Measurements from ENCODE around the gene MDH1B. TPM values are rescaled to one million over a fixed set of nuclear protein-coding genes. Genes with fewer than 3 reads are reported as not detected.

MDH1B gene
- total RNA-seq, 1 experiment from 2014 or later: 1.9 TPM

DNA sequence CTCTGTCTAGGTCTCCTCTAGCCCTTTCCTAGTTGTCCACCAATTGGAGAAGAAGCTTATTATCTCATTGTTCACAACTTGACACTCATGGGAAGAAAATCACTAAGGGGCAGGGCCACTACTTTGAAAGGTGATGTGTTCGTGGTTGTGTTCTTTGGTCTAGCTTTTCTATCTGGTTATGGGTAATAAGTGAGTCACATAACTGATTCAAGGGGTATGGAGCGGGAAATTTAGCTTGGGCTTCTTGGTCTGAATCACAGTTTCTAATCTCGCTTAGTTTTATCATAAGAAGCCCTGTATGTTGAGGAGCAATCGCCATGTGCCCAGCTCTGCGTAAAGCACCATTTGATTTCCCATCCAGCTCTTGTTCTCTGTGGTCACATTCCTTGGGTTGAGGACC, 28.2 kb downstream of the MDH1B start:
- POLR2A ChIA-PET: no interaction called here
- Mint-ChIP-seq H3K9me3 (no peaks in the 10 kb centered on the region), H3K27me3 (ENCODE audit: low read depth) (no peaks in the 10 kb centered on the region), H3K4me3 (no peak overlapping the region), H3K36me3 (no peaks in the 10 kb centered on the region), H3K4me1 (no peaks in the 10 kb centered on the region), H3K27ac (no peak overlapping the region)
- TF ChIP-seq SMAD3 (CRISPR knock-in tag; IDR thresholded peaks at IDR 0.05; ENCODE audit: borderline replicate concordance) (no peak), TP53 (CRISPR knock-in tag; IDR thresholded peaks at IDR 0.05) (no peak), OVOL2 (CRISPR knock-in tag; IDR thresholded peaks at IDR 0.05; ENCODE audit: borderline replicate concordance) (no peak), ZNF232 (CRISPR knock-in tag; IDR thresholded peaks at IDR 0.05) (no peak), IRF2 (CRISPR knock-in tag; IDR thresholded peaks at IDR 0.05; ENCODE audit: borderline replicate concordance, low read depth) (no peak), TCF7 (CRISPR knock-in tag; IDR thresholded peaks at IDR 0.05; ENCODE audit: low read depth) (no peak)
- TF ChIP-seq, protein P1, sequence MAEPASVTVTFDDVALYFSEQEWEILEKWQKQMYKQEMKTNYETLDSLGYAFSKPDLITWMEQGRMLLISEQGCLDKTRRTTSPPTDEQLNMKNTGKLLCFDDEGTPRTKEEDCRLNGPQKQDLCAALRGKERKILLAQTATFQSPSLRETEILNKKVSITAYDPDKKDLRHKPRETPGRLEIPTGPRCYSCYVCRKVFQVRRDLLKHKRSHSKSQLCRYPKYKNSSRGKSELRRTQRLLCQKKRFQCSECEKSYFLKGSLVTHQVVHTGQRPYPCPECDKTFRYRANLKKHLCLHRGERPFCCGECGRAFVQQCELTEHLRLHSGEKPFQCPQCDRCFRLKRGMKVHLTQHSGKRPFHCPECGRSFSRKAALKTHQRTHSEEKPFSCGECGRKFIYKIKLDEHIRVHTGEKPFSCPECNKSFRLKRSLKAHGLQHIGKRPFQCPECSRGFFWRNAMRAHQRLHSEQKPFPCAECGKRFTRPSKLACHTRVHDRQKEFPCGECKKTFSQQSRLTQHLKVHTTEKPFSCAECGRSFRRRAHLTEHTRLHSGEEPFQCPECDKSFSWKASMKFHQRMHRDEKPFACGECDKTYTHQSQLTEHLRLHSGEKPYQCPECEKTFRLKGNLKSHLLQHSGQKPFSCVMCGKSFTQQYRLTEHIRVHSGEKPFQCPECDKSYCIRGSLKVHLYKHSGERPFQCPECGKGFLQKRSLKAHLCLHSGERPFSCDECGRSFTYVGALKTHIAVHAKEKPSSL (CRISPR knock-in tag; conservative IDR thresholded peaks at IDR 0.05): no peak
- TF ChIP-seq, protein P2, sequence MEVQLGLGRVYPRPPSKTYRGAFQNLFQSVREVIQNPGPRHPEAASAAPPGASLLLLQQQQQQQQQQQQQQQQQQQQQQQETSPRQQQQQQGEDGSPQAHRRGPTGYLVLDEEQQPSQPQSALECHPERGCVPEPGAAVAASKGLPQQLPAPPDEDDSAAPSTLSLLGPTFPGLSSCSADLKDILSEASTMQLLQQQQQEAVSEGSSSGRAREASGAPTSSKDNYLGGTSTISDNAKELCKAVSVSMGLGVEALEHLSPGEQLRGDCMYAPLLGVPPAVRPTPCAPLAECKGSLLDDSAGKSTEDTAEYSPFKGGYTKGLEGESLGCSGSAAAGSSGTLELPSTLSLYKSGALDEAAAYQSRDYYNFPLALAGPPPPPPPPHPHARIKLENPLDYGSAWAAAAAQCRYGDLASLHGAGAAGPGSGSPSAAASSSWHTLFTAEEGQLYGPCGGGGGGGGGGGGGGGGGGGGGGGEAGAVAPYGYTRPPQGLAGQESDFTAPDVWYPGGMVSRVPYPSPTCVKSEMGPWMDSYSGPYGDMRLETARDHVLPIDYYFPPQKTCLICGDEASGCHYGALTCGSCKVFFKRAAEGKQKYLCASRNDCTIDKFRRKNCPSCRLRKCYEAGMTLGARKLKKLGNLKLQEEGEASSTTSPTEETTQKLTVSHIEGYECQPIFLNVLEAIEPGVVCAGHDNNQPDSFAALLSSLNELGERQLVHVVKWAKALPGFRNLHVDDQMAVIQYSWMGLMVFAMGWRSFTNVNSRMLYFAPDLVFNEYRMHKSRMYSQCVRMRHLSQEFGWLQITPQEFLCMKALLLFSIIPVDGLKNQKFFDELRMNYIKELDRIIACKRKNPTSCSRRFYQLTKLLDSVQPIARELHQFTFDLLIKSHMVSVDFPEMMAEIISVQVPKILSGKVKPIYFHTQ (CRISPR knock-in tag; IDR thresholded peaks at IDR 0.05): no peak
- TF ChIP-seq, protein P3, sequence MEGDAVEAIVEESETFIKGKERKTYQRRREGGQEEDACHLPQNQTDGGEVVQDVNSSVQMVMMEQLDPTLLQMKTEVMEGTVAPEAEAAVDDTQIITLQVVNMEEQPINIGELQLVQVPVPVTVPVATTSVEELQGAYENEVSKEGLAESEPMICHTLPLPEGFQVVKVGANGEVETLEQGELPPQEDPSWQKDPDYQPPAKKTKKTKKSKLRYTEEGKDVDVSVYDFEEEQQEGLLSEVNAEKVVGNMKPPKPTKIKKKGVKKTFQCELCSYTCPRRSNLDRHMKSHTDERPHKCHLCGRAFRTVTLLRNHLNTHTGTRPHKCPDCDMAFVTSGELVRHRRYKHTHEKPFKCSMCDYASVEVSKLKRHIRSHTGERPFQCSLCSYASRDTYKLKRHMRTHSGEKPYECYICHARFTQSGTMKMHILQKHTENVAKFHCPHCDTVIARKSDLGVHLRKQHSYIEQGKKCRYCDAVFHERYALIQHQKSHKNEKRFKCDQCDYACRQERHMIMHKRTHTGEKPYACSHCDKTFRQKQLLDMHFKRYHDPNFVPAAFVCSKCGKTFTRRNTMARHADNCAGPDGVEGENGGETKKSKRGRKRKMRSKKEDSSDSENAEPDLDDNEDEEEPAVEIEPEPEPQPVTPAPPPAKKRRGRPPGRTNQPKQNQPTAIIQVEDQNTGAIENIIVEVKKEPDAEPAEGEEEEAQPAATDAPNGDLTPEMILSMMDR (IDR thresholded peaks at IDR 0.05): no peak
- TF ChIP-seq, protein P4, sequence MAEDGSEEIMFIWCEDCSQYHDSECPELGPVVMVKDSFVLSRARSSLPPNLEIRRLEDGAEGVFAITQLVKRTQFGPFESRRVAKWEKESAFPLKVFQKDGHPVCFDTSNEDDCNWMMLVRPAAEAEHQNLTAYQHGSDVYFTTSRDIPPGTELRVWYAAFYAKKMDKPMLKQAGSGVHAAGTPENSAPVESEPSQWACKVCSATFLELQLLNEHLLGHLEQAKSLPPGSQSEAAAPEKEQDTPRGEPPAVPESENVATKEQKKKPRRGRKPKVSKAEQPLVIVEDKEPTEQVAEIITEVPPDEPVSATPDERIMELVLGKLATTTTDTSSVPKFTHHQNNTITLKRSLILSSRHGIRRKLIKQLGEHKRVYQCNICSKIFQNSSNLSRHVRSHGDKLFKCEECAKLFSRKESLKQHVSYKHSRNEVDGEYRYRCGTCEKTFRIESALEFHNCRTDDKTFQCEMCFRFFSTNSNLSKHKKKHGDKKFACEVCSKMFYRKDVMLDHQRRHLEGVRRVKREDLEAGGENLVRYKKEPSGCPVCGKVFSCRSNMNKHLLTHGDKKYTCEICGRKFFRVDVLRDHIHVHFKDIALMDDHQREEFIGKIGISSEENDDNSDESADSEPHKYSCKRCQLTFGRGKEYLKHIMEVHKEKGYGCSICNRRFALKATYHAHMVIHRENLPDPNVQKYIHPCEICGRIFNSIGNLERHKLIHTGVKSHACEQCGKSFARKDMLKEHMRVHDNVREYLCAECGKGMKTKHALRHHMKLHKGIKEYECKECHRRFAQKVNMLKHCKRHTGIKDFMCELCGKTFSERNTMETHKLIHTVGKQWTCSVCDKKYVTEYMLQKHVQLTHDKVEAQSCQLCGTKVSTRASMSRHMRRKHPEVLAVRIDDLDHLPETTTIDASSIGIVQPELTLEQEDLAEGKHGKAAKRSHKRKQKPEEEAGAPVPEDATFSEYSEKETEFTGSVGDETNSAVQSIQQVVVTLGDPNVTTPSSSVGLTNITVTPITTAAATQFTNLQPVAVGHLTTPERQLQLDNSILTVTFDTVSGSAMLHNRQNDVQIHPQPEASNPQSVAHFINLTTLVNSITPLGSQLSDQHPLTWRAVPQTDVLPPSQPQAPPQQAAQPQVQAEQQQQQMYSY (CRISPR knock-in tag; IDR thresholded peaks at IDR 0.05): no peak
- TF ChIP-seq, protein P5, sequence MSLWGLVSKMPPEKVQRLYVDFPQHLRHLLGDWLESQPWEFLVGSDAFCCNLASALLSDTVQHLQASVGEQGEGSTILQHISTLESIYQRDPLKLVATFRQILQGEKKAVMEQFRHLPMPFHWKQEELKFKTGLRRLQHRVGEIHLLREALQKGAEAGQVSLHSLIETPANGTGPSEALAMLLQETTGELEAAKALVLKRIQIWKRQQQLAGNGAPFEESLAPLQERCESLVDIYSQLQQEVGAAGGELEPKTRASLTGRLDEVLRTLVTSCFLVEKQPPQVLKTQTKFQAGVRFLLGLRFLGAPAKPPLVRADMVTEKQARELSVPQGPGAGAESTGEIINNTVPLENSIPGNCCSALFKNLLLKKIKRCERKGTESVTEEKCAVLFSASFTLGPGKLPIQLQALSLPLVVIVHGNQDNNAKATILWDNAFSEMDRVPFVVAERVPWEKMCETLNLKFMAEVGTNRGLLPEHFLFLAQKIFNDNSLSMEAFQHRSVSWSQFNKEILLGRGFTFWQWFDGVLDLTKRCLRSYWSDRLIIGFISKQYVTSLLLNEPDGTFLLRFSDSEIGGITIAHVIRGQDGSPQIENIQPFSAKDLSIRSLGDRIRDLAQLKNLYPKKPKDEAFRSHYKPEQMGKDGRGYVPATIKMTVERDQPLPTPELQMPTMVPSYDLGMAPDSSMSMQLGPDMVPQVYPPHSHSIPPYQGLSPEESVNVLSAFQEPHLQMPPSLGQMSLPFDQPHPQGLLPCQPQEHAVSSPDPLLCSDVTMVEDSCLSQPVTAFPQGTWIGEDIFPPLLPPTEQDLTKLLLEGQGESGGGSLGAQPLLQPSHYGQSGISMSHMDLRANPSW (CRISPR knock-in tag; conservative IDR thresholded peaks at IDR 0.05; ENCODE audit: low read depth): no peak
- CTCF ChIA-PET: no interaction called here
- DNase-seq (ENCODE audit: low spot score): no peak
- no peak for ATAC-seq

DNA sequence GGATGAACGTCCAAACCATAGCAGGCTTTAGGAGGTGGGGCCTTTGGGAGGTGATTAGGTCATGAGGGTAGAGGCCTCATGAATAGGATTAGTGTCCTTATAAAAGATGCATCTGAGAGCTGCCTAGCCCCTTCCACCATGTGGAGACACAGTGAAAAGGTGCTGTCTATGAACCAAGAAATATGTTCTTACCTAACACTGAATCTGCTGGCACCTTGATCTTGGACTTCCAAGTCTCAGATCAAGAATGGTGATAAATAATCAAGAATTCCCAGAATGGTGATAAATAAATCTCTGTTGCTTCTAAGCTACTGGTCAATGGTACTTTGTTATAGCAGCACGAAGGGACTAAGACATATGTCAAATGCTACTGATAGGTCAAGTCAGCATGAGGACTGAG, 31.8 kb downstream of the MDH1B start:
- ATAC-seq: no peak
- DNase-seq (ENCODE audit: low spot score): no peak
- CTCF ChIA-PET: no interaction called here
- TF ChIP-seq MYBL2 (CRISPR knock-in tag; IDR thresholded peaks at IDR 0.05) (no peak), CBFB (CRISPR knock-in tag; IDR thresholded peaks at IDR 0.05; ENCODE audit: low read depth) (no peak), MXD4 (CRISPR knock-in tag; IDR thresholded peaks at IDR 0.05; ENCODE audit: borderline replicate concordance) (no peak)
- TF ChIP-seq, protein P6, sequence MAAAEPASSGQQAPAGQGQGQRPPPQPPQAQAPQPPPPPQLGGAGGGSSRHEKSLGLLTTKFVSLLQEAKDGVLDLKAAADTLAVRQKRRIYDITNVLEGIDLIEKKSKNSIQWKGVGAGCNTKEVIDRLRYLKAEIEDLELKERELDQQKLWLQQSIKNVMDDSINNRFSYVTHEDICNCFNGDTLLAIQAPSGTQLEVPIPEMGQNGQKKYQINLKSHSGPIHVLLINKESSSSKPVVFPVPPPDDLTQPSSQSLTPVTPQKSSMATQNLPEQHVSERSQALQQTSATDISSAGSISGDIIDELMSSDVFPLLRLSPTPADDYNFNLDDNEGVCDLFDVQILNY (CRISPR knock-in tag; IDR thresholded peaks at IDR 0.05): no peak
- TF ChIP-seq, protein P7, sequence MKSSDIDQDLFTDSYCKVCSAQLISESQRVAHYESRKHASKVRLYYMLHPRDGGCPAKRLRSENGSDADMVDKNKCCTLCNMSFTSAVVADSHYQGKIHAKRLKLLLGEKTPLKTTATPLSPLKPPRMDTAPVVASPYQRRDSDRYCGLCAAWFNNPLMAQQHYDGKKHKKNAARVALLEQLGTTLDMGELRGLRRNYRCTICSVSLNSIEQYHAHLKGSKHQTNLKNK (CRISPR knock-in tag; IDR thresholded peaks at IDR 0.05): no peak

More for the DNA sequence above, 31.8 kb downstream of the MDH1B start:
- POLR2A ChIA-PET: no interaction called here
- H3K36me3 Mint-ChIP-seq: no peaks in the 10 kb centered on the region
- H3K9me3 Mint-ChIP-seq: no peaks in the 10 kb centered on the region; the same call in 1 of the 2 replicates
- no peak overlapping the region for H3K27ac Mint-ChIP-seq
- no peaks in the 10 kb centered on the region for H3K4me1 Mint-ChIP-seq
- H3K4me3 Mint-ChIP-seq: no peak overlapping the region
- H3K27me3 Mint-ChIP-seq (ENCODE audit: low read depth): no peaks in the 10 kb centered on the region
